SK-N-MC (cell line): ENCODE results near the gene RHBDD3.
"Not testable (repeated sequence)": the region's sequence is repeated elsewhere in the genome, so short reads cannot be mapped to it uniquely, and the experiment has no call there.

Experiments used
- DNase-seq: peaks from one replicate; pipeline ENCODE4 v3.0.0-alpha.2; 2011; ENCODE audit warnings: low read depth, low spot score
- H3K27ac ChIP-seq: fragments of 200-600 bp; sonication (generic); 2 replicates; pipeline ENCODE4 v1.5.1; 2016; ENCODE audit warnings: mixed run types
- H3K36me3 ChIP-seq: fragments of 200-600 bp; sonication (generic); 2 replicates; pipeline ENCODE4 v1.6.1; 2017; ENCODE audit warnings: antibody characterized with exemption, low read length, mixed read lengths; ENCODE audit not compliant: insufficient read depth
- H3K4me3 ChIP-seq: fragments of 200-600 bp; sonication (generic); 2 replicates; pipeline ENCODE4 v1.5.1; 2016
- H3K9ac ChIP-seq: fragments of 200-600 bp; sonication (generic); 2 replicates; pipeline ENCODE4 v1.8.0; 2017; ENCODE audit warnings: mixed run types, mixed read lengths; ENCODE audit not compliant: insufficient read length
- H3K9me3 ChIP-seq: fragments of 200-600 bp; sonication (generic); 2 replicates; pipeline ENCODE4 v1.6.1; 2017; ENCODE audit warnings: low read depth, mild to moderate bottlenecking, antibody characterized with exemption, low read length, moderate library complexity, mixed read lengths
- EZH2 ChIP-seq: fragments of 200-600 bp; sonication (generic); IDR thresholded peaks from one replicate; pipeline ENCODE4 v1.6.1; 2017; ENCODE audit warnings: antibody characterized with exemption
- FOXP2 ChIP-seq: optimal IDR thresholded peaks from 2 replicates; pipeline ENCODE3; 2011; ENCODE audit warnings: mild to moderate bottlenecking, moderate library complexity; ENCODE audit not compliant: insufficient read depth; ENCODE audit errors: extremely low read length, control extremely low read depth
- POLR2AphosphoS5 ChIP-seq: IDR thresholded peaks from 2 replicates; pipeline ENCODE4 v1.6.1; 2012; ENCODE audit warnings: mild to moderate bottlenecking, low read depth, low read length, borderline replicate concordance

The RHBDD3 gene

GRCh38 chr22:29245626-29246385 is 22.0 kb downstream of the RHBDD3 start:
- no peak overlapping the region for H3K9ac ChIP-seq

GRCh38 chr22:29244785-29245625 is 22.8 kb downstream of the RHBDD3 start:
- no peak overlapping the region for H3K9ac ChIP-seq
- no peak for DNase-seq
- no peaks in the 10 kb centered on the region for H3K36me3 ChIP-seq
- H3K4me3 ChIP-seq = no peak overlapping the region
- 0 out of 2 replicates have a peak, but pooled peaks cover 5% of the 10 kb centered on the region for H3K9me3 ChIP-seq
- TF ChIP-seq EZH2 (no peak), POLR2AphosphoS5 (no peak), FOXP2 (no peak)
- H3K27ac ChIP-seq = no peak overlapping the region

More at GRCh38 chr22:29245626-29246385, 22.0 kb downstream of the RHBDD3 start:
- peak; percentile 12 for DNase-seq
- TF ChIP-seq FOXP2 (no peak), EZH2 (no peak), POLR2AphosphoS5 (no peak)
- no peak overlapping the region for H3K4me3 ChIP-seq
- H3K9me3 ChIP-seq = 0 out of 2 replicates have a peak, but pooled peaks cover 5% of the 10 kb centered on the region
- H3K36me3 ChIP-seq = no peaks in the 10 kb centered on the region
- H3K27ac ChIP-seq = no peak overlapping the region

- Histone ChIP-seq H3K4me3 (no peak overlapping the region), H3K36me3 (no peaks in the 10 kb centered on the region), H3K9me3 (0 out of 2 replicates have a peak, but pooled peaks cover 5% of the 10 kb centered on the region), H3K27ac (no peak overlapping the region), H3K9ac (no peak overlapping the region)
- DNase-seq = no peak
- TF ChIP-seq FOXP2 (no peak), POLR2AphosphoS5 (no peak), EZH2 (no peak)
Measured at GRCh38 chr22:29243874-29244446, 23.8 kb downstream of the RHBDD3 start.

- not testable (repeated sequence) for DNase-seq, H3K4me3 ChIP-seq, H3K9ac ChIP-seq, H3K27ac ChIP-seq, H3K36me3 ChIP-seq, H3K9me3 ChIP-seq
Measured at GRCh38 chr22:29240481-29240880, 27.3 kb downstream of the RHBDD3 start.

GRCh38 chr22:29233277-29233877 is 34.4 kb downstream of the RHBDD3 start:
- H3K9me3 ChIP-seq = no peaks in the 10 kb centered on the region
- no peaks in the 10 kb centered on the region for H3K36me3 ChIP-seq
- no peak overlapping the region for H3K9ac ChIP-seq
- H3K27ac ChIP-seq = no peak overlapping the region
- no peak for DNase-seq
- H3K4me3 ChIP-seq = no peak overlapping the region
- TF ChIP-seq POLR2AphosphoS5 (no peak), EZH2 (no peak), FOXP2 (no peak)

GRCh38 chr22:29231971-29232959 is 35.5 kb downstream of the RHBDD3 start:
- TF ChIP-seq FOXP2 (no peak), EZH2 (no peak), POLR2AphosphoS5 (no peak)
- no peak overlapping the region for H3K27ac ChIP-seq
- H3K9me3 ChIP-seq = no peaks in the 10 kb centered on the region
- H3K9ac ChIP-seq = no peak overlapping the region
- no peaks in the 10 kb centered on the region for H3K36me3 ChIP-seq
- DNase-seq = no peak
- H3K4me3 ChIP-seq = no peak overlapping the region
